NCI-H526 (cell line): Measurements from ENCODE around the gene TAS2R41.

Experiments used
- DNase-seq, 2 experiments: peaks; one replicate each; lab custom pipeline; 2025; lab: John Stamatoyannopoulos, UW

Gene TAS2R41

GRCh38 chr7:143493751-143494150 is 16.1 kb downstream of the TAS2R41 start:
- DNase-seq: no peak

DNA sequence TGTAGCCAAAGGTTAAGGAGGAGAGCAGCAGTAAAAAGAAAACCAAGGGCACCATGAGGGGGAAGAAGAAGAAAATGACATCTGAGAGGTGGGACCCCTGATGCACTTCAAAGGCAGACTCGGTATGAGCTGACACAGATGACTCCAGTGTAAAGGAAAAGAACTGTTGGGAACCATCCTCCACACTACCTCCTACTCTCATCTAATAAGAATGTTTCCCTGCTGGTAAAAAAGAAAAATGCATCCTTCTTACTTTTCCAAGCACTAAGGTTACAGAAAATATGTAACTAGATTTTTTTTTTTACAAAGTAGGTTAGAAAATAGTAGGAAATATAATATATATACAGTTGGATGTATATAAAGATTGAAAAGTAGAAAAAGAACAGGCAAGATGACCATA is 16.9 kb downstream of the TAS2R41 start:
- DNase-seq: no peak

GRCh38 chr7:143495851-143496250 is 18.2 kb downstream of the TAS2R41 start:
- DNase-seq: no peak

DNA sequence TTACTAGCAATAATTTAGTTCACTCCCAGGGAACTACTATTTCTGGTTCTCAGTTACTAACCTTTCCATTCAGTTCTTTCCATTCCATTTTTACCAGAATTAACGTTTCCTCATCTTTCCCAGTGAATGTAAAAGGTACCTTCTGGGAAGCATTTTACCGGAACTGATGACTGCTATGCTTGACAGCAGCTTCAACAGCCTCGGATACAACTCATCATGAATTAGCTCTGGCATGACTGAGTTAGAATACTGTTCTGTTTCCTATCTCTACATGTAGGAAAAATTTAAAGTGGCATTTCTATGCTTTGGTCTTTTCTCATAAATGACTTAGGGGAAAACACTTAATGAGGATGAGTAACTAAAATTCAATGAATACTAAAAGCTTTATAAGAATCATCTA is 18.6 kb downstream of the TAS2R41 start:
- no peak for DNase-seq

GRCh38 chr7:143497008-143497795 is 19.5 kb downstream of the TAS2R41 start:
- DNase-seq: no peak

GRCh38 chr7:143499246-143499645 is 21.6 kb downstream of the TAS2R41 start:
- no peak for DNase-seq

GRCh38 chr7:143499743-143500348 is 22.2 kb downstream of the TAS2R41 start:
- no peak for DNase-seq

DNA sequence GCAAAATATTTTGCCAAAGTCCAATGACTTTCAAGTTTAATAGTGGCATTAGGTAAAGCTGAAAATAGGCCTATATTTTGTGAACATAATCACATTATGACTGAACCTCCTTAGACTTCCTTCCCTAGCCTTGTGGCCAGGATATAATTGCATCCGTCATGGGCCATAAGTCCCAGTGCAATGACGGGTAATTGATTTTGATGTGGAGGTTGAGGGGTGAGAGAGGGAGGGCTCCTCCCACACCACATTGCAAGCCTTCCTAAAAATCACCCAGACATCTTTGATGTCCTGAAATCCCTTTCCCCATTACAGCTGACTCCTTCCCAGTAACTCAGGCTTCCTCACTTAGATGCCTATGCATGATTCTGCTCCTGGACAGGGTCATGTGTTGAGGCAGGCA is 25.6 kb downstream of the TAS2R41 start:
- DNase-seq: no peak

- no peak for DNase-seq
These were observed 26.7 kb downstream of the TAS2R41 start for GRCh38 chr7:143504215-143504936.

DNA sequence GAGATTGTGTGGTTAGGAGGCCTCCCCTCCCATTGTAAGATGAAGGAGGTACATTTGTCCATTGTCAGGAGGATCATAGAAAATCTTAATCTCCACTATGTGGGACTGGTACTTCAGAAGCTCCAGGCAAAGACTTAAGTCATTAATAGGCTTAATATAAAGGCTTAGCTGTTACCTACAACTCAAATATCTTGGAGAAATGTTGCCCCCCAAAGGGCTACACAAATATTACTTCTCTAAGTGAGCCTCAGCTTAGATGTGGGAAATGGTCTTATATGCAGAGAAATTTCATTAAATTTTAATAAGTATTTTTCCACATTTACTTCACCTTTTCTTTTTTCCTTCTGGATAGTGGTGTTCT is 27.2 kb downstream of the TAS2R41 start:
- DNase-seq: no peak

DNA sequence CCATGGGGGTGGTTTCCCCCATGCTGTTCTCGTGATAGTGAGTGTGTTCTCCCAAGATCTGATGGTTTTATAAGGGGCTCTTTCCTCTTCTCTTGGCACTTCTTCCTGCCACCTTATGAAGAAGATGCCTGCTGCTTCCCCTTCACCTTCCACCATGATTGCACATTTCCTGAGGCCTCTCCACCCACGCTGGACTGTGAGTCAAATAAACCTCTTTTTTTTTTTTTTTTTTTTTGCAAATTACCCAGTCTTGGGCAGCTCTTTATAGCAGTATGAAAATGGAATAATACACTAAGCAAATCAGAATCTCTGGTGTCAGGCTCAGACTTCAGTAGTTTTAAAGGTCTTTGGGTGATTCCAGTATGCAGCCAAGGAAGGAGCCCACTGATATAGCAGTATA is 28.2 kb downstream of the TAS2R41 start:
- DNase-seq: no peak

DNA sequence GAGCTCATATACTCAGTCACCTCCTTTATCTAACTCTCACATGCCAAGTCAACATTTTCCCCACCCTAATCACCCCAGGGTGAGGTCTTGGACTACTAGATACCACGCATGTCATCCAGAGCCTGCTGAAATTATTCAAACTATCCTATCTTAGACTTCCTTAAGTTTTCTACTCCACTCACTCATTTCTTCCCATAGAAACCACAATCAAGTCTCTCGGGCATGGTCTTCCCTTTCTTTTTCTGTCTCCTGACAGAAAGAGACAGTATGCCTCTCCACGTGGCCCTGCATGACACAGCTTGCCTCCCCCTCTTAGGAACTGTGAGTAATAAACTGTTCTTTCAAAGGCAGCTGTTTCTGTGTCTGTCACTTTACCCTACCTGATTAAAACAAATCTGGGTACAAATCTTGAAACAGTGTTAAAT is 29.4 kb downstream of the TAS2R41 start:
- no peak for DNase-seq

GRCh38 chr7:143507534-143508055 is 29.9 kb downstream of the TAS2R41 start:
- no peak for DNase-seq

DNA sequence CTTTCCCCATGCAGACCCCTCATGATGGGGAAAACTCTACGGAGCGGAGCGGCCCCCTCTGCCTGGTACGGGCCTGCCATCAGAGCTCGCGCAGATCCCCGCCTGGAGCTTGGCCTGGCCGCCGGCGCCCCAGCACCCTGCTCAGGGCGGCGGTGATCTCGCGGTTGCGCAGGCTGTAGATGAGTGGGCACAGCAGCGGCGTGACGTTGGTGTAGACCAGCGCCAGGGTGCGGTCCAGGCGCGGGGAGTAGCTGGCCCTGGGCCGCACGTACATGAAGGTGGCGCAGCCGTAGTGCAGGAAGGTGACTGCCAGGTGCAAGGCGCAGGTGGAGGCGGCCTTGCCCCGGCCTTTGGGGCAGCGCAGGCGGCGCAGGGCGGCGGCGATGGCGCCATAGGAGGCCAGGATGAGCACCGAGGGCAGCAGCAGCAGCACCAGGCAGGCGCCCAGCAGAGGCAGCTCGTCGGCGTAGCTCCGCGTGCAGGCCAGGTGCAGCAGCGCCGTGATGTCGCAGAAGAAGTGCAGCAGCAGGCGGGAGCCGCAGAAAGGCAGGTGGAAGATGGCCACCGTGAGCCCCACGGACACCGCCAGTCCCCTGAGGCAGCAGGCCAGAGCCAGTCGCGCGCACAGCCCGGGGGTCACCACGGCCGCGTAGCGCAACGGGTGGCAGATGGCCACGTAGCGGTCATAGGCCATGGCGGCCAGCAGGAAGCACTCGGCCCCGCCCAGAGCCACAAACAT is 33.4 kb downstream of the TAS2R41 start:
- DNase-seq: no peak

DNA sequence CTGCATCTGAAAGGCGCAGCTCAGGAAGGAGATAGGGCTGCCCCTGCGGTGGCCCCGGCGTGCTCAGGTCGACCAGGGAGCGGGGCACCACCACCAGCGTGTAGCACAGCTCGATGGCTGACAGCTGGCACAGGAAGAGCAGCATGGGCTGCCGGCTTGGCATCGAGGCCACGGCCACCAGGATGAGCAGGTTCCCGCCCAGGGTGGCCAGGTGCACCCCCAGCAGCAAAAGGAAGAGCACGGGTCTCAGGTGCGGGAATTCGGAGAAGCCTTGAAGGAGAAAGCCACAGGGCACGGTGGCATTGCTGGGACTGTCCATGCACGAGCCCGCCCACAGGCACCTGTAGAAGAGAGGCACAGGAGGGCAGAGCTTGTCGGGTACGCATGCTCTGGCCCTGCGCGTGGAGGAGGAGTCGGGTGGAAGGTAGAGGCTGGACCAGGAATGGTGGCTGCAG is 33.9 kb downstream of the TAS2R41 start:
- no peak for DNase-seq

DNA sequence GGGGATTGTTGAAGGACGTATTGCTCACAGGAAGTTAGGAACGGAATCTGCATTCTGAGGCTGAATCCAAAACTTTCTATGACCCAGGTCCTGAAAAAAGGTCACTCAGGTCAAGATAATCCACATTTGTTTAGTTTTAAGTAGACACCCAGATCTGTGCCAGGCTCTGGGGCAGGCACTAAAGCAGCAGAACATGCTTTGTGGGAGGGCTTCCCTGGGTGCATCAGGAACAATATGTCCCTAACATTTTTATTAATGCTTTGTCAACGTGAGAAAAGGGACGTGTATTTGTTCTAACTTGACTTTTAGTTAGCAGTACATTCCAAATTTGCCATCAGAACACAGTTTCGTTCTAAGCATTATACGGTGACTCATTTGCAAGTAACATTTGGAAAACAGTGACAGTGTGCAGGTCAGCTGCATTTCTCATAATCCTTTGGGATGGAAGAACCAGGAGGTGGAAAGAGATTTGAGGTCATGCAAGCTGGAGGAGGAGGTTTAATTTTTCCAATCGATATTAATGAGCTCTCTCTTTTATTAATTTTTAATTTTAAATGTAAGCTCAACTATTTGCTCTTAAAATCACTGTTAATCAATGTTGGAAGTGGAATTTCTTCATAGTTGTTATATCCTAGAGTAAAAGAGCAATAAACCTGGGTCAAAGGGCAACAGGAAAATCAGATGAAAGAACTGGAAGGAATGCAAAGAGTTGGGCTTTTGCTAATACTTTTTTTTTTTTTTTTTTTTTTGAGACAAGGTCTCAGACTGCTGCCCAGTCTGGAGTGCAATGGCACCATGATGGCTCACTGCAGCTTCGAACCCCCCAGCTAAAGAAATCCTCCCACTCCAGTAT is 35.0 kb downstream of the TAS2R41 start:
- no peak for DNase-seq

- DNase-seq: no peak
These were observed 36.8 kb downstream of the TAS2R41 start for GRCh38 chr7:143514487-143514886.

- DNase-seq: no peak
These were observed 37.5 kb downstream of the TAS2R41 start for GRCh38 chr7:143514995-143515735.

DNA sequence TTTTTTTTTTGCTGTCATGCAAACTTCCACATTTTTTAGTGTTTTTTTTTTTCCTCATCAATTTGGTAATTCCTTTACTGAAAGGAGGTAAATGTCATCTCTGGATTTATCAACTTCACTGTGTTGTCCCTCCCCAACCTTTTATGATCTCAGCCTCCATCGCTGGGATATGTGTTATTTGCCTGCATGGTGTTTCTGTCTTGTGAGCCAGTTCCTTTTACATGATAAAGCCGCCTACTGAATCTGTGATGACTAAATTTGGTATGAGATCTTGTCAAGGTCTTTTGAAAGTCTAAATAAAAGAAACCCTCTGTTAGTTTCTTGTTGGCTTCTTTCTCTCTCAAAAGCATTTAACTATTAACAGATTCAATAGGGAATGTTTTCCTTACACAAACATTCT is 39.3 kb downstream of the TAS2R41 start:
- no peak for DNase-seq

DNA sequence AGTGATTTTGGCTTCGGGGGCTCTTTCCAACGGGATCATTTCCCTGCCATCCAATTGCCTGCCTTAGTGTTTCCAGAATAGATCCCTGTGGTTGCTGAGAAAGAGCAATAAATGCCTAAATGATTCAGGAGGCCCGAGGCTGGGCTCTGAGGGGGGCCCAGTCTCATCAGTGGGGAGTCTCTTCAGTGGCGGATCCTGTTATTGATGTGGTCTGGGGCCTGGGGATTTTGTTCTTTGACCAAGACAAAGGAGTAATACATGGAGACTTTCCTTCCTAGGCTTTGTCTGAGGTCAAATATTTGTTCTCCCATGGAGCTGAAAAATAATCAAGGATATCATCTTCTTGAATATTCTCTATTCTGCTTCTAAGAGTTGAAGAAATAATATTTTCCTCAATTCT is 40.8 kb downstream of the TAS2R41 start:
- DNase-seq: no peak
